ENCODE results near the gene SLC2A11.
"Not testable (repeated sequence)": the region's sequence is repeated elsewhere in the genome, so short reads cannot be mapped to it uniquely, and the experiment has no call there.

DNA sequence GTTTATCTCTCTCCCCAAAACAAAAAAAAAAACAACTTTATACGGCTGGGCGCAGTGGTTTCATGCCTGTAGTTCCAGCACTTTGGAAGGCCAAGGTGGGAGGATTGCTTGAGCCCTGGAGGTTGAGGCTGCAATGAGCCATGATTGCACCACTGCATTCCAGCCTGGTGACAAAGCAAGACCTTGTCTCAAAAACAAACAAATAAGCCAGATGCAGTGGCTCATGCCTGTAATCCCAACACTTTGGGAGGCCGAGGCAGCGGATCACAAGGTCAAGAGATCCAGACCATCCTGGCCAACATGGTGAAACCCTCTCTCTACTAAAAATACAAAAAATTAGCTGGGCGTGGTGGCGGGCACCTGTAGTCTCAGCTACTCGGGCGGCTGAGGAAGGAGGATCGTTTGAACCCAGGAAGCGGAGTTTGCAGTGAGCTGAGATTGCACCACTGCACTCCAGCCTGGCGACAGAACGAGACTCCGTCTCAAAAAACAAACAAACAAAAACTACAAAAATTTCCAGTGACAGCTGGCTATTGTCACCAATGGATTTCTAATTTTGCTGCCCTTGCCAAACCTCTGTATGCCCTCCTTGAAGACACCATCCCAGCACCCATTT lies 64.0 kb downstream of the SLC2A11 start:
- TF ChIP-seq CTCF, POLR2A (IDR thresholded peaks at IDR 0.05): not testable (repeated sequence)
